HG03045 (cell line): ENCODE data around the gene SH2D2A.

Experiments used
- ATAC-seq: cut with Tn5 transposase; IDR thresholded peaks from one replicate; pipeline ENCODE4 v1.9.1; 2021; ENCODE audit warnings: mild to moderate bottlenecking, moderate library complexity; ENCODE audit not compliant: unreplicated experiment

Gene SH2D2A

GRCh38 chr1:156848461-156849150, 32.0 kb upstream of the SH2D2A start:
- no peak for ATAC-seq

DNA sequence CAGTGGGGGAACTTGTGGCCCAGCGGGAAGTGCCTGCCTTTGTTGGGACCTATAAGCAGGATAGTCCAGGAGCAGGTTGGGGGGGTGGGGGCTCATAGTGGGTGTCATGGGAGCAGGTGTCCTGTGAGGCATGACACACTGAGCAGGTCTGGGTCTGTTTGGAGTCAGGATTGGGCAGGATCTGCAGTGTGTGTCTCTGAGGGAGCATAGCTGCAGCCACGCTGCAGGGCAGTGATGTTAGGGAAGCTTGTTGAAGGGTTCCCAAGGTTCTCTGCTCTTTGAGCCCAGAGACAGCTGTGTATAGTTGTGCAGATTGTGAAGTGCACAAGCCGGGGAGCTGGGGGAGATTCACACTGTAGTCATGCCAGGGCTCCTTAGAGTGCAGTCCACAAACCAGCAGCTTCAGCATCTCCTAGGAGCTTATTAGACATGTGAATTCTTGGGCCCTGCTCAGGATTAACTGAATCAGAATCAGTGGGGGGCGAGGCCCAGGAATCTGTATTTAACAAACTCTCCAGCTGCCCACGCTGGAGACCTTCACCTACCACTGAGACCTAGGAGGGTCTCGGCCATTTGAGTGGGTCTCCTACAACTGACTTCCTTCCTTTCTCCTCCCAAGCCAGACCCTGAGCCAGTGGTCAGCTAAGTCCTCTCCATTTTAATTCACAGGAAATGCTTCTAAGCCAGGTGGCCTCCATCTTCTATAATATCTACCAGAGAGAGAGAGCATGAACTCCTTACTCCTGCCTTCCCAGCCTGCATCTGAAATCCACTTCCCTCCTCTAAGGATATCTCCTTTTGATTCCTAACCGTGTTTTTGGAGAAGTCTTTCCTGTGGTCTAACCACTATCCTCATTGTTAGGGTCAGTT, 31.2 kb upstream of the SH2D2A start:
- ATAC-seq = no peak

- no peak for ATAC-seq
Observed at GRCh38 chr1:156846643-156847042, 30.0 kb upstream of the SH2D2A start.

- no peak for ATAC-seq
Observed at GRCh38 chr1:156845953-156846545, 29.4 kb upstream of the SH2D2A start.

- no peak for ATAC-seq
Observed at GRCh38 chr1:156845055-156845952, 28.7 kb upstream of the SH2D2A start.

DNA sequence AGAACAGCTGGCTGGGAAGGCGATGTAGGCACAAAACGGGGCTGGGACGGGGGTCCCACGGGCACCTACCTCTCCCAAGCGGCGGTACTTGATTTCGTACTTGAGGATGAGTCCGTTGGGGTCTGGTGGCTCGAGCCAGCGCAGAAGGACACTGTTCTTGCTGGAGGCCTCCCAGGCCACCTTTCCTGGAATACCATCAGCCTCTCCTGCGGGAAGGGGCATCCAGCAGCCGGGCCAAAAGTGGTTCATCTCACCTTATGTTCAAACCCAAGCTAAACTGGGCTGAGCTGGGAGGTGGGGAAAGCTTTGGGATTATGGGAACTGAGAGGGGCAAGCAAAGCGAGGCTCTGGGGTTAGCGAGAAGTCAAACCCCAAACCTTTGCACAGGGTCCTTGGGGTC, 28.0 kb upstream of the SH2D2A start:
- ATAC-seq = no peak

GRCh38 chr1:156844102-156844501, 27.5 kb upstream of the SH2D2A start:
- no peak for ATAC-seq

- no peak for ATAC-seq
Observed at GRCh38 chr1:156842618-156843300, 26.1 kb upstream of the SH2D2A start.

DNA sequence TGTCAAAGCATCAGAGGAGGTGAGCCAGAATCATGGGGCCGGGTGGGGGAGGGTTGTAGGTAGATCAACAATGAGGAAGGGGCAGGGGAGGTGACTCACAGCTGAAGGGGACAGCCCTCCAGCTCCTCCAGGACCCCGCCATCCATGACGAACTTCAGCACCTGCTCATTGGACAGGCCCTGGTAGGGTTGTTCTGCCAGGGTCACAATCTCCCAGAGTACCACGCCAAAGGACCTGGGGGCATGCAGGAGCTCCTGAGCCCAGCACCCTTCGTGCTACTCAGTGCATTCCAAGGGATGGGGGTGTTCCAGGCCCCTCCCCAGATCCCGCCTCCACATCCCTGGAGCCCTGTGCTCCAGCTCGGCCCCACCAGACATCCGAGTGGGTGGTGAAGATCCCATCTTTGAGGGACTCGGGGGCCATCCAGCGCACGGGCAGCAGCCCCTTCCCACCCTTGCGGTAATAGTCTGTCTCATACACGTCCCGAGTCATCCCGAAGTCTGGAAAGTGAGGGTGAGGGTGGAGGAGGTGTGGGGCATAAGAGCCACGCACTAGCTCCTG, 24.7 kb upstream of the SH2D2A start:
- no peak for ATAC-seq

GRCh38 chr1:156840898-156841279, 24.2 kb upstream of the SH2D2A start:
- ATAC-seq = no peak

DNA sequence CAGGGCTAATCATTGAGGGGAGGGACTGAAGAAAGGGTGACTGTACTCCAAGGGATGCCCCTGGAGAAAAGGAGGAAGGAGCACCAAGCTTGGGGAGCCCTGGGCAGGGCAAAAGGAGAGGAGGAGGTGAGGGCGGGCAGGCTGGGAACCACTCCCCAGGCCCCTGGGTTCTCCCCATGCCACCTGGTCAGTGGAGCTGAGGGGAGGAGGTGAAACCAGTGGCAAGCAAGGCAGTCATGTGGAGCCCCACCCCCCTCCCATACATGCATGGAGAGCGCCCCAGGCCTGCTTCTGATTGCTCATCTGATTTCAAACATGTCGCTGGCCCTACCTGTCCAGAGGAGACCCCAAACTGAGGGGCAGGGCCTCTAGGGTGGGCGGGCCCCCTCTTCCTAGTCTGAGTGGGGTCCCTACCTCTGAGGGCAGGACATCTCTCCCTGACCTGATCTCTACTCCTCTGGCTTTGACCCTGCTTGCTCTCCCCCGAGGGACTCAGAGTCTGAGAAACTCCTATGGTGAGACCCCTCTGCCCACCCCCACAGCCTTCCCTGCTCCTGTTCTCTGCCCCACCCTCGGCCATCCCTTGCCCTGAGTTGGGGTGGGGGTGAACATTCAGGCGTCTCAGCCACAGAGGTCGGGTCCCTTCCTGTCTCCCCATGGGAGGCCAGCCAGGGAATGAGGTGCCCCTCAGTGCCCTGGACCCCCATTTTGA, 23.7 kb upstream of the SH2D2A start:
- no peak for ATAC-seq

- no peak for ATAC-seq
Observed at GRCh38 chr1:156839426-156840109, 22.9 kb upstream of the SH2D2A start.

GRCh38 chr1:156838972-156839371, 22.3 kb upstream of the SH2D2A start:
- no peak for ATAC-seq

DNA sequence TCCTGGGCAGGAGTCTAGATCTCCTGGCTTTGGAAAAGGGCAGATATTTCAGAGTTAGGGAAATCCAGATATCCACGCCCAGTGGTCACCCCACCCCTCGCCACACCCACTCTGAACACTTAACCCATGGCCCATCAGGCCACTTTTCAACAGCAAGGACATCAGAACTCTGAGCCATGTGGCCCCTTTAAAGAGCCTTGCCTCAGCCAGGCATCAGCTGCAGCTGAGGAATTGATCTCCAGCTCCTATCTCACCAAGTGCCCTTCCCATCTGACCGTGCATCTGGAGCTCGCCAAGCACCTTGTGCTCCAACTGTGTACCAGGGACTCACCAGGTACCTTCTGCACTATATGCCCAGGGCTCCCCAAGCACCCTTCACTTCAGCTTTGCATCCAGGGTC, 20.2 kb upstream of the SH2D2A start:
- no peak for ATAC-seq

DNA sequence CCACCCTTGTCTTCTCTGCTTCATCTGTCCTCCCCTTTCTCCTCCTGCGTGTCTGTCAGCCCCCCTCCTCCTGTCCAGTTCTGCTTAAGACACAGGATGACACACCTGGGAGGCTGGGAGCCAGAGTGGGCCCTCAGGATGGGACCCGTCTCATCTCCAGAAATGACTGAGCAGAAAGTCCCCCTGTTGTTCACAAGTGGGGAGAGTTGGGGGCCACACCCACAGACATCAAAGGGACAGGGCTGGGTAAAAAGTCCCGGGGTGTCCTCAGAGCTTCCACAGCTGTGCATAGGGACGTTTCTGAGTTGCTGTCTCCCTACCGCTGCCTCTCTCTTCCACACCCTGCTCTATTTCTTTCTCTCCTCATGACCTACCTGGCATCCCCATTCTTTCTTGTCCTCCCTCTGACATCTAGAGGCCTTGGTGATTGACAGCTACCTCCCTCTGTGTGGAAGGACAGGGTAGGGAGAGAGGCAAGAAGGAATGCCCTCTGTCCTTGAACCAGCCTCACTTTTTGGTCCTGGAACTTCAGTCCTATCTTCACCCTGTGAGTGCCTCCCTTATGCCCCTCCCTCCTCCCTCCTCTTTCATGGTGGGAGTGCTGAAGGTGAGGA, 19.5 kb upstream of the SH2D2A start:
- ATAC-seq = no peak

DNA sequence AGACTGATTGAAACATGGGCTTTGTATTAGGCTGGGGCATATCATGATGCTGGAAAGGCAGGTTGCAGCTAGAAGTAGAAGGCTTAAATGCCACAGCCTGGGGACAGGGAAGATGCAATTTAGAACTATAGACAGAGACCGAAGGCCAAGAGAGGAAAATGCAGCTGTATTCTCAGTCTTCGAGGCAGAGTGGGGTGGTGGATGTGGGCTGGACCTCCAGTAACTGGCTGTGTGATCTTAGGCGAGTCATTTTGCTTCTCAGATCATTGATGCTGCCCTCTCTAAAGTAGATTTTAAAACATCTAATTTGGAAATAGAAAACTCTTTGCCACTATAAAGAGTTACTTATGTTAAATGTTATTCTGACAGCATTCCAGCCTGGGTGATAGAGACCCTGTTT, 17.7 kb upstream of the SH2D2A start:
- no peak for ATAC-seq

DNA sequence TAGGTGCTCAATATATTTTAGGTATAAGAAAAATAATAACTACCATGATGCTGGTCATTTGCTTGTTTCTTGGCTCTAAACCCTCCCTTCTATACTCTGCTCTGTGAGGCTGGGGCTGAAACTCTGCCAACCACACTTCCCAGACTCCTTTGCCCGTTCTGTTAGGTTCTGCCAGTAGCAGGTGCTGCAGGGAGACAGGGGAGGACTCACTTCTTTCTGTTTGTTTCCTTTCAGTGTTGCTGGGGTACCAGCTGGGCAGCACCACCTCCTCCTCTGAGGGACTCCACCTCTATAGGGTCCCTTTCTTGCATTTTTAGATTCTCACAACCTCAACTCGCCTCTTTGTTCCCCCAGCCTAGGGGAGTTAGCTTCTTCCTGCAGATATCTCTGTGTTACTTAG, 17.0 kb upstream of the SH2D2A start:
- no peak for ATAC-seq

GRCh38 chr1:156832434-156832833, 15.8 kb upstream of the SH2D2A start:
- no peak for ATAC-seq
